ENCODE results near the gene CEP131.

The CEP131 gene

DNA sequence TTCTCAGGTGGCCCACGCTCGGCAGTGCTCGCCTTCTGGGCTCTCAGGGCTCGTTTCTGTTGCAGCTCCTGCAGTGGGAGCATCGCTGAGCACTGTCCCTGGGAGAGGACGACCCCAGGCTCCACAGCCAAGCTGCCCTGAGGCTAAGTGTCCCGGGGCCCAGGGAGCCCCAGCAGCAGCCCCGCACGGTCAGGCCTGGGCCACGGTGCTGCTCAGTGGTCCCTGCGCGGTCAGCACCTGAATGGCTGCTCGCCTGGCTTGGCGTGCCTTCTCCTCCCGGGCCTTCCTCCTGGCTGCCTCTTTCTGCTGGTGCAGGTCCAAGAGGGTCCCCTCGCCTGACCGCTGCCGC, 23.3 kb downstream of the CEP131 start:
- no peak for DNase-seq (ENCODE audit: low spot score)

DNA sequence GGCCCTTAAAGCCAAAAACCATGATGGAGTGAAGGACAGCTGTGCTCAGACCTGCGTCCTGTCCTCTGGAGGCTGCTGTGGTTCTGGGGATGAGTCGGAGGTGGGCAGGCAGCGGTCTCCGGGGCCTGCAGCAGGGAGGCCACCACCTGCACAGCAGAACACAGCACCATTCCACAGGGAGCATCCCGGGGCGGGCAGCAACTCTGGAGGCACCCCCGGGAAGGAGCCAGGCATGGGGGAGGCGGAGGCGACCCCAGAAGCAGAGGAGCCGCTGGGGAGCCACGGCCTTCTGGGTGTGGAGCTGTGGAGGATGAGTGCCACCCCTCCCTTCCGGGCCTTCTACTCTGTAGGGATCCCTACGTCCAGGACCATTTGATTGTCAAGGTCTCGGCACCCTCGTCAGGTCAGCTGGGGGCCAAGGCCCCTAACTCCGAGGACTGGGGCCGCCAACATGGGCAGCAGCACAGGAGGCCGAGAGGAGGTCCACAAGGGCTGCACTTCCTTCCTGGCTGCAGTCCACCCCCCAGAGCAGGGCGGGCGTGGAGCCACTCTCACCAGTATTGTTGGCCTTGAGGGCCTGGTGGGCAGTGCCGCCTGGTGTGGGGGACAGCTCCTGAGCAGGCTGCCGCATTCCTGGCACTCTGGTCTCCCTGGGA, 23.8 kb downstream of the CEP131 start:
- no peak for DNase-seq (ENCODE audit: low spot score)

DNA sequence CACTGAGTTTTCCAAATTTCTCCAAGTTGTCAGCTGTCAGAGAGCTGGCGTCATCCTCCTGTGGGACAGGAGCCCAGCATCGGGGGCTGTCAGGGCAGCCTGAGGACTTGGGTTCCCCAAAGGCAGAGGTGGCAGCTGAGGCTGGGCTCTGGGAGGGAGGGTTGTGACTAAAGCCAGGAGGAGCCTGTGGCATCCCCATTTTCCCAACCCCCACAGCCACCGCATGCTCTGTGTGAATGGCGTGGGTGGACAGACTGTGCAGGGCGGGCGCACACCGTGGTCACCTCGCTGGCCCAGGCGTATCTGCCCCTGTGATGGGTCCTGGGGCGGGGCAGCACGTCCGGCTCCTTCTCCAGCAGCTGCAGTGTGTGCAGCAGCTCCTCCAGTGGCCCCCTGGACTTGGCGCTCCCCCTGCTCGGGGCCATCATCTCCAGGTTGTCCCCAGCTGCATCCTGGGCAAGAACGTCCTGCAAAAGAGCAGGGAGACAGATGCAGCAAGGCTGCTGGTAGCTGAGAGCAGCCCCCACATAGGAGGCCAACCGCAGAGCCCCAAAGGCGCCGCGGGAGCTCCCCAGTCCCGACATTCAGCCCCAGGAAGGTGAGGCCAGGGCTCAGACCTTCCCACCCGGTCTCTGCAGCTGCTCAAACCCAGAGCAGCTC, 24.8 kb downstream of the CEP131 start:
- no peak for DNase-seq (ENCODE audit: low spot score)

DNA sequence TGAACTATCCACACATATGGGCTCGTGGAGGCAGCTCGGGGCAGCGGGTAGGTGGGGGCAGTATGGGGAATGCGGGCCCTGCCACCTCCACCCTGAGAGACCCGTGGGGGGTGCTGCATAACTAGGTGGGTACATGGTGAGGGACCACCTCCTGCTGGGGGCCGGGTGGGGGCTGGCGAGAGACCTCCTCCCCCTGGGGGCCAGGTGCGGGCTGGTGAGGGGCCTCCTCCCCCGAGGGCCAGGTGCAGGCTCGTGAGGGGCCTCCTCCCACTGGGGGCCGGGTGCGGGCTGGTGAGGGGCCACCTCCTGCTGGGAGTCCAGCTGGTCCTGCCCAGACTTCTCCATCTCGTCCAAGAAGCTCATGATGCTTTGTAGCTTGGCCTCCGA, 25.4 kb downstream of the CEP131 start:
- DNase-seq (ENCODE audit: low spot score): no peak

DNA sequence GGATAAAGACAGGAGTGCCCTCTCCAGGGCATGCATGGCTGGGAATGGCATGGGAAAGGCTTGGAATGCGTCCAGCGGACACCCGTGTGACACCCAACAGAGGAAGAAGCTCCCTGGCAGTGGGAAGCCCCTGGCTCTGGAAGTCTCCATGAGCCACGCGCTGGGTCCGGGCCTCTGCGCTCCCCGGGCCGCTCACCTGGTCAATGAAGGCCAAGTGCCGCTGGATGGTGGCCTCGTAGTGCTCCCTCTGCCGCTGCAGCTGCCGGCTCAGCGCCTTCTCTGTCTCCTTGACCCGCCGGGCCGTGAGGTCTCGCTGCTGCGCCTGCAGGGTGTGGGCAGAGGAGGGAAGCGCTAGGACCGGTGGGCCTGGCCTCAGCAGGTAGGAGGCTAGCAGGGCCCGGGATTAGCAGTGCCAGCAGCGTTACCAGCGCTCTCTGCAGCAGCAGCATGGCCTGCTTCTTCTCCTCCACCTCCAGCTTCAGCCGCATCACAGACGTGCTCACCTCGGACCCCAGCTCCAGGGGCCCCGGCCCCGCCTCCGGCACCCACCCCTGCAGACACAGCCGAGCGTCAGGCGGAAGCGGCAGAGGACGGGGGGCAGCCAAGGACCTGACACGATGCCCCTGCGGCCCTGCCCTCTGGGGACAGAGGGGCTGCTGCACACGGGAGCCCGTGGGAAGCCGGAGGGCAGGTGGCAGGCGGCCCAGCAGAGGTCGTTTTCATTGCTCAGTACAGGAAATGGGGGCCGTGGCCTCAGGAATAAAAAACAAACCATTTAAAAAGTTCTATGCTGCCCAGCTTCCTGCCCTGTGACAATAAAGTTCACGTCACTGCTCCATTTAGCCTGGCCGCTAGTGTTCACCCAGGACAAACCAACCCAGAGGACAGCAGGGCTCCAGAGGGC, 26.0 kb downstream of the CEP131 start:
- DNase-seq (ENCODE audit: low spot score): no peak

DNA sequence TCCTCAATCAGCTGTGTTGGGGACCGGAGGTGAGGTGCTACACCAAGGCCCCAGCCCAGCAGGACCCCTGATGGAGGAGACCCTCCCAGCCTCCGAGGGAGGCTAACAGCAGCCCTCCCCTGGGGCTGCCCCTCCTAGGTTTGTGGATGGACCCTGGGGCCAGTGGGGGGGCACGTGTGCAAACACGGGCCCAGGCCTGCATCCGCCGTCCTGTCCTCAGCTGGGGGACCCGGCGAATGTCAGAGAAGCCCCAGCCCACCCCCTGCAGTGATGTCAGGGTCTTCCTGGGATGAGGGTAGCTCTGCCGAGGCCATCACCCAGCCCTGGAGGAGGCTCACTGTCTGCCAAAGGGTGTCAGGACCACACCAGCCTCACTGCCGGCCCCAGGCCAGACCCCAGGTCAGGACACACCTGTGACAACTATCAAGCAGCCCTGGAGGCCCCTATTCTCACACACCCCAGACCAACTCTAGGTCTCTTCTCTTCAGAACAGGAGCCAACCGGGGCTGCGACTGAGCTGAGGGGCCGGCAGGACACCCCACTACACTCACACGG, 26.7 kb downstream of the CEP131 start:
- no peak for DNase-seq (ENCODE audit: low spot score)

DNA sequence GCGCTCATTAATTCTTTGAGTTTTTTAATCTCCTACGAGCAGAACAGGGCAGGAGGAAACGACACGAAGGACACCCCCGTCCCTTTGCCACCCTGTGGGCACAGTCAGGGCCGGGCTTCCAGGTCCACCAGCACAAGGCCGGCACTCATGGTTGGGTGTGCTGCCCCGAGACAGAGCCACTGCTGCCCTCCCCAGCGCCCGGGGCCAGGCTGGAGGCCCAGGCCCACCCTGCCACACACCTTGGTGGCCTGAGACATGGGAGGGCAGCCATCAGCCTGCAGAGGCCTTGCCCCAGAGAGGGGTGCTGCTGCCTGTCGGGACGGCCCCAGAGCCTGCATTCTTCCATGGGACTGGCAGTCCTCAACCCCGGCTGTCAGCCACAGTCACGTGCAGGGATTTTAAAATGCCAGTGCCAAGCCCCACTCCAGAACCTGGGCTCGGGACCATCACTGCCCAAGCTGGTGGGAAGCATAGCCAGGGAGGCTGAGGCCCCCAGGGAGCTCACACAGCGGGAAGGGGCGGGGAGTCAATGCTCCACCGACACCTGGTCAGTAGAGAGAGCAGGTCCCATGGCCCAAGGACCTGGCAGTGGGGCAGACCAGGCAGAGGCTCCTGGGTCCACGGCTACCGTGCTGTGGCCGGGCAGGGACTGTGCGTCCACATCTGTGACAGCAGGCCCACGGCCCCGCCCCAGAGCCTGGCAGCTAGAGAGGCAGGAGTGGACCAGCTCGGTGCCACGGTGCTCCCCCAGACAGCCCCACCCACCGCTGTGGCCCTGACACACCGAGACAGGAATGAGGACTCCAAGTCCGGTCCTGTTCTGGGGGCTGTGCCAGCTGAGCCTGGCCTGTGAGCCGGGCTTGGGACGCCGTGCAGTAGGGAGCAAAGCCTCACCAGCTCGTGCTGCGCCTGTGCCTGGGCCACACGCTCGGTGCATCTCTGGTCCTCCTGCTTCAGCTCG, 27.5 kb downstream of the CEP131 start:
- DNase-seq (ENCODE audit: low spot score): no peak

DNA sequence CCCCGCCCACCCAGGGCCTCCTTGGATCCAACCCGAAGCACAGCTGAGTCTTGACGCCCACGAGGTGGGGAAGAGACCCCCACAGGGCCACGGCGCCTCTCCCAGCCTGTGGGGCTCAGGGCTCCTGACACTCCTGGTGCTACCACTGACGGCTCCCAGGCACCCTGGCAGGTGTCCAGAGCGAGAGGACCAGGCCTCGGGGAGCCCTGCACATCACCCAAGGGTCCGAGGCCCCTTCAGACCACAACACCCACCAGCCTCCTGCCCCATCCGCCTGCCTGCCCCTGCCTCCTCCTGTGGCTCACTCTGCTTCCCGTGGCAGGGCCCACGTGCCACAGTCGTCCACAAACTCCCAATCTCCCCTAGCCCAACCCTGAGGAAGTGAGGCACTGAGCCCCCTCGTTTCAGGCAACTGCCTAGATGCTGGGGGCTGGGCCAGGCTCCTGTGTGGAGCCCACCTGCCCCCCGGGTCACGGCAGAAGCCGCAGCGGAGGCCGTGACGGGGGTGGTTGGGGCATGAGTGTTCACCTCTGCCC, 28.5 kb downstream of the CEP131 start:
- DNase-seq (ENCODE audit: low spot score): no peak

DNA sequence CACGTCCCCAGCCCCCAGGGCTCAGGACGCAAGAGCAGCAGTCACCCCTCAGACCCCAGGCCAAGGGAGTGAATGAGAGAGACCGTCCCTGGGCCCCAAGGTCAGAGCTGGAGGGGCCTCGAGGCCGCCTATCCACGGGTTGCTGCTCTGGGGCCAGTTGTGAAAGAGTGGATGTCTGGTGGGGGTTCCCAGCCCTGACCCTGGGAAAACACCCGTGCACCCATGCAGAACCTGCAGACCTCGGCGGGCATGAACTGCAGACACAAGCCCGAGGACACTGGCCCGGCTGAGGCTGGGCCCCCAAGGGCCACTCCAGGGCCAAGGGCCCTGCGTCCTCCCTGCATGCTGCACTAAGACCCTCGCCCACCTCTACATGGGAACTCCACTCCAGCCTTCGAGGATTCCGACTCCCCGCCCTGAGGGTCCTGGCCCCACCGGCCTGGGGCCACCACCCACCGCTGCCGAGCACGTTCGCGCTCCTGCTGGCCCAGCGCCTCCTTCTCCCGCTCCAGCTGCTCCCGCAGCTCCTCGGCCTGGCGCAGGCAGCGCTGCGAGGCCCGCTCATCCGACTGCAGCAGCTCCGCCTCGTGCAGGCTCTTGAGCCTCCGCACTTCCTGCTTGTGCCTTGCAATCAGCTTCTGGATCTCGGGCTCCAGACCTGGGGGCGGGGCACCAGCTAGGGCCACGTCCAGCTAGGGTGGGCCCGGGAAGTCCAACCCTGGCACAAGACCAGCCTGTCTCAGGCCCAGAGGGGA, 29.1 kb downstream of the CEP131 start:
- no peak for DNase-seq (ENCODE audit: low spot score)

DNA sequence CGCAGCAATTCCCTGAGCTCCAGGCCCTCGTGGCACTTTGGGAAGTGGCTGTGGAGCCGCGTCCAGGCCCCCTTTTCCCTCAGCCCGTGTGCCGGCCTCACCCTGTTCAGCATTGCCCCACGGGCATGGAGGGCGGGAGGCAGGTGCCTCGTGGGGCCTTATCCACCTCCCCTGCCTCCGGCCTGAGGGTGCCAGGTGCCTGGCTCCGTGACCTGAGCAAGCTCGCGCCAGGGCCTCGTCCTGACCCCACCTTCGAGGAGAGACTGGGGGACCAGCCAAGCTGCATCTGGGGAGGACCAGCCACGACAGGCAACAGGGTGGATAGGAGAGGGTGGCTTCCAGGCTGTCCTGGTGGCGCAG, 29.7 kb downstream of the CEP131 start:
- no peak for DNase-seq (ENCODE audit: low spot score)

DNA sequence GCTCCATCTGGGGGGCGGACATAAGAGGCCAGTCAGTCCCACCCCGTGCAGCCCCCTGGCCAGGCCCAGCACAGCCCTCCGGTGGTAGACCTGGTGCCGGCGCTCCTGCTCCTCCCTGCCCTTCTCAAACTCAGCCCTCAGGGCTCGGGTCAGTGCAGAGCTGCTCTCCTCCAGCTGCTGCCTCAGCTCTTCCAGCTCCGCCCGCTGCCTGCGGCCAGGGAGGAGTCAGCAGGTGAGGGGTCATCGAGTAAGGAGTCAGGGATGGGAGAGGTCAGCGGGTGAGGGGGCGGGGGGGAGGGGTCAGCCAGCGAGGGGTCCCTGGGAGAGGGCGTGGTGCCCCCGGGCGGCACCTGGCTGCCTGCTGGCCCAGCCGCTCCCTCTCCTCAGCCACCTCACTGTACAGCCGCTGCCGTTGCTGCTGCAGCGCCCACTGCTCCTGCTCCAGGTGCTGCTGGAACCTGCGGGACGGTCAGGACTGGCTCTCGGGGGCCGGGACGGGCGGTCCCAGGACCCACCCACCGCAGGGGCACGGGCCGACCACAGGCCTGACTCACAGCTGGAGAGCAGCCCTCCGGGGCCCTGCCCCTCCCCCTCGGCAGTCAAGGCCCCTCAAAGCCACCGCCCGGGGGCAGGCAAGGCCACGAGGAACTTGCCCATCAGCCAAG, 30.2 kb downstream of the CEP131 start:
- no peak for DNase-seq (ENCODE audit: low spot score)

DNA sequence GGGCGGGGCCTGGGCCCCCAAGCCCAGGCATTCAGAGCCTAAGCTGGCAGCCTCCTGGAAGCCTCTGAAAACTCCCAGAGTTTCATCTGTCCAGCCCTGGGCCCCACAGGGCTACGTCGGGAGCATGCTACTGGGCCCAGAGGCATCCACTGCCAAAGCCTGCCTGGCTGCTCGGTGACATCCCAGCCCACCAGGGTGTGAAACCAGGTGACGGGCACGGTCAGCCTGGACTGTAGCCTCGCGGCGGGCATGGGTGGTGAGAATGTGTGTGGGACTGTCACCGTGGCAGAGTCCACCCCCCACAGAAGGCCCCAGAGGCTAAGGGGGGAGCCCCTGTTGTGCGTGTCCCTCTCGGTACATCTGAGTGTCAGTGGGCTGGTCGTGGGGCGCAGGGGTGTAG, 31.1 kb downstream of the CEP131 start:
- DNase-seq (ENCODE audit: low spot score): no peak

DNA sequence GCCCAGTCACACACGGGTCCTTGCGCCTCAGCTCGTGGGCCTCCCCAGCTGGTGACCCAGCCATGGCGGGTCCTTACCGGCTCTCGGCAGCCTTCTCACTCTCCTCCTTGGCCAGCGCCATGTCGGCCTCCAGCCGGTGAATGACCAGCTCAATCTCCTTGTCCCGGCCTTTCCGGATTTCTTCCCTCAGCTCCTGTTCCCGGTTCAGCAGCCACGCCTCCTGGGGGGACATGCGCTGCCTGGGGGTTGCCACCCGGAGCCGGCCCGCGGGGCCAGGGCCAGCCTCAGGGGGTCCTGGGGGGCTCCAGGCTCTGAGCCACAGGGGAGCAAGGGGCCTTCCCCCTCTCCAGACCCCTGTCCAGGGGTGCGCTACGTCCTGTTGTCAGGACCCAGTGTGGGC, 31.6 kb downstream of the CEP131 start:
- DNase-seq (ENCODE audit: low spot score): no peak

DNA sequence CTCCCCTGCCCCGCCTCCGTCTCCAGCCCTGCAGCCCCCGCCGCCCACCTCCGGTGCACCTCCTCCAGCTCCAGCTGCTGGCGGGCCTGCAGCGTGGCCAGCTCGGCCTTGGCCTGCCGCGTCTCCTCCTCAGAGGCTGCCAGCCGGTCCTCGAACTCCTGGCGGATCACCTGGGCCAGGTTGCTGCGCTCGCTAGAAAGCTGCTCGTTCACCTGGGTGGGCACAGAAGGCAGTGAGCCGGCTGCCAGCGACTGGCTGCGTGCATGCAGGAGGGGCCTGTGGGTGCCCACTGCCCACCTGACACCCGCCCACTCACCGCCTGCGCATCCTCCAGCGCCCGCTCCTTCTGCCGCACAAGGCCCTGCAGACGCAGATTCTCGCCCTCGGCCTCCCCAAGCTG, 32.2 kb downstream of the CEP131 start:
- no peak for DNase-seq (ENCODE audit: low spot score)

DNA sequence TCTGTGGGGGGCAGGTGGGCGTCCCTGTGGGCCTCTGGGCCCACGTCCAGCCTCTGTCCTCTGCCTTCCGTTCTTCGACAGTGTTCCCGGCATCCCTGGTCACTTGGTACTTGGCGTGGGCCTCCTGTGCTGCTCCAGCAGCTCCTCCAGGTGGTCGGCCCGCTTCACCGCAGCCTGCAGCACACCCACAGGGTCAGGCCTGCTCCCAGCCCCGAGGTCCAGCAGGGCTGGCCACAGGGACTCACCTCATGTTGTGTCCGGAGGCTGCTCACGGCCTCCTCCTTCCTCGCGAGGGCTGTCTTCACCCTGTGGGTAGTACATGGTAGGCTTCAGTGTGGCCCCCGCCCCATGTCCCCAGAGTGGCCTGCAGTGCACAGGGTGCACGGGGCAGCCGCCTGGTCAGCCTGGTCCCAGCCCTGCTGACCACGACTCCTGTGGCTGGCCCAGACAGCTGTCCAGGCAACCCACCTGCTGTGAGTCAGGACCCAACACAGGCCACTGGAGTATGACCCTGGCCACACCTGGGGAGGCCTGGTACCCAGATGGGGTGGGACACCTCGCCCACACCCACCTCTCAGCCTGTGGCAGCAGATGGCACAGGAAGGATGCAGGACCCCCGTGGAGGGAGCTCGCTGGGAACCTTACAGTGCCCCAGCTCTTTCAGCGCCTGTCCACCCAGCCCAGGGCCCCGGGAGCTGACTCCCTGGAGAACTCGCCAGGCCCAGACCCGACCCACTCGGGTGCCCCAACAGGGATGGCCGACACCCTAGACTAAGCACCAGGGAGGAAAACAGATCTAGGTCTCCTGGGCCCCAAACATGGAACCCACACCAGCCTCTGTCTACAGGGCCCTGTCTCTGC, 32.9 kb downstream of the CEP131 start:
- DNase-seq (ENCODE audit: low spot score): no peak

DNA sequence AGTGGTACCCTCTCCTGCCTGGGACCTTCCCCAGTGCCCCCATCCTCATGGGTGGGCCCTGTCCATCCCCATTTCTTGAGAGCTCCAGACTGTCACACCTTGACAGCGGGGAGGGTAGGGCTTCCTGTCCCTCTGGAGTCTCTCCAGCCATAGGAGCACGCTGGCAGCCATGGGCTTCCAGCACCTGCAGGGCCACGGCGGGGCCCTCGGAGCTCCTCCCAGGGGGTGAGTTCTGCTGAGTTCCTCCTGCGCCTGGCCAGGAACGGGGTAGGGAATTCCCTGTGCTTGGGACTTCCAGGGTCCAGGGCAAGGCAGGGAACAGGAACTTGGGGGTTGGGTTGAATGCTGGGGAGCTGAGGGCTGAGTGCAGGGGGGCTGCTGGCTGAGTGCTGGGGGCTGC, 33.7 kb downstream of the CEP131 start:
- DNase-seq (ENCODE audit: low spot score): no peak

DNA sequence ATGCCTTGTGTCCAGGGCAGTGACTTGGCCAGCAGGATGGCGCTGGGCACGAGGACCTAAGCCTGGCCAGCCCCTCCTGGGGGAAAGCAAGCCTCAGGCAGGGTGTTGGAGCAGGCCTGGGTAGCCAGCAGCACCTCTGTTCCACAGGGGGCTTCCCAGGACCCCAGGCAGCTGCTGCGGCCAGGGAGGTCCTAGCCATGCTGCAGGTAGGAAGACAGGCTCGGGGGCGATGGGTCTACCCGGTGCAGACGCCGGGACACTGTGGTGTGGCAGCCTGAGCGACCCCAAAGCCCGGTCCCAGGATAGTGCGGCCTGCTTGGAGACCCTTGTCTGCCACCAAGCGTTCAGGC, 34.3 kb downstream of the CEP131 start:
- DNase-seq (ENCODE audit: low spot score): no peak

DNA sequence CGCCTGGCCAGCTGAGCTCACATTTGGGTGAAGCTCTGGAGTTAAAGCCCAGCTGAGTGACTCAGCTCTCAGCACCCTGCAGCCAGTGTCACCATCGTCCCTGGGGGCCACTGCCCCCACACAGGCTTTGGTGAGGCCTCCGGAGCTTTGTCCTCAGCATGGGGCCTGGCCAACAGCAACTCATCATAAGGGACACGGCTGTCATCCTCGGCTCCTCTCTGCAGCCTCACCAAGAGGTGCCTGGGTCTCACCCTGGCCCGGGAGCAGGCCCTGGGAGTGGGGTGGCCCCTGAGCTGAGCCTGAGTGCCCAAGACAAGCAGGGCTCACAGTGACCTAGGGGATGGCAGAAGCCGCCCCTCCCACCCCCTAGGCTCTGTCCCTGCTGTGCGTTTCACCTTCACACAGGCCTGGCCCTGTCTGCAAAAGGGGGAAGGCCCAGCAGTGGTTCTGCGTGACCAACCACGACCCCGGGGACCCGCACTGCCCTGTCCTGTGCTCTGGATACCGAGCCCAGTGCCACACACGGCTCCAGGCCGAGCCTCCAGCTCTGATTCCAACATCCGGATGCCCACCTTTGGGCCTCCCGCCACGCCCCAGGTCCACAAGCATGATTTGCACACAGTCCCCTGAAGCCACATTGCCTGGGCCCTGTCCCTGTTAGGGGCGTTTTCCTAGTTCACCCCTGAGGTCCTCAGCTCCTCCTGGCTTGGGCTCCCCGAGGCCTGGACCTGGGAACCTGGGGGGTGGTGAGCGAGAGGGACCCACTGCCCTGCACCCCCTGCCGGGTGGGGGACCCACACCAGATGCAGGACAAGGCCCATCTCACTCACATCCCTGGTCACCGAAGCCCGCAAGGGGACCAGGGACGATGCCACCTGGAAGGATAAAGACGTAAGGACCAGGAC, 34.9 kb downstream of the CEP131 start:
- DNase-seq (ENCODE audit: low spot score): no peak

All from germinal center (tissue), 1 donor.